H1 (cell line): Measurements from ENCODE around the gene CNTN5. TPM values are rescaled to one million over a fixed set of nuclear protein-coding genes. Genes with fewer than 3 reads are reported as not detected.
A peak's percentile ranks its signal among the peaks of the same experiment; 100 is the strongest.

Experiments used
- CBX5 ChIP-seq: fragments of 300-800, 300-1000 bp; sonication (generic); IDR thresholded peaks from 2 replicates; pipeline ENCODE4 v1.7.1; 2016; ENCODE audit warnings: antibody characterized with exemption, low read length, low read depth
- RAD21 ChIP-seq, 2 experiments: IDR thresholded peaks in 1 of 2; conservative IDR thresholded peaks in 1 of 2; 2 replicates each; pipeline ENCODE4 v1.6.1; 2011; ENCODE audit warnings: low read depth in 2 of 2, low read length in 2 of 2, improper control_type of control experiment in 1 of 2, inconsistent platforms in 1 of 2, mild to moderate bottlenecking in 1 of 2, moderate library complexity in 1 of 2
- TEAD4 ChIP-seq: IDR thresholded peaks from 2 replicates; pipeline ENCODE4 v1.6.1; 2012; ENCODE audit warnings: low read depth, low read length, inconsistent platforms, mixed read lengths
- polyA plus RNA-seq, 7 experiments: library from polyadenylated mRNA; depleted of rRNA in 3 of 7; stranded (reverse) in 5 of 7; unstranded in 2 of 7; fragments of >200 nt in 5 of 7; fragments of 200-250 nt in 2 of 7; gene quantifications; 1 replicate in 5 of 7; 2 replicates in 1 of 7; 4 replicates in 1 of 7; pipeline versions ENCODE4 v1.2.1 to v1.2.3, GENCODE V29; 2011 to 2013; ENCODE audit warnings: missing spikeins in 2 of 7, mixed read lengths in 2 of 7
- total RNA-seq: library from RNA; stranded (reverse); fragmentation: NEBNext Ultra II Directional; extraction: Animal tissue kit (Norgen Biotek cat#: 25700); gene quantifications from 2 replicates; pipeline ENCODE4 v1.2.1, GENCODE V29; 2021

Gene CNTN5
- total and polyA plus RNA-seq, 2 of the 8 experiments (the other 6 are each of a cell fraction or from before 2014, with no cell fraction given), result not detected

GRCh38 chr11:99739464-99740089 lies 718.8 kb downstream of the CNTN5 start (continued):
- TF ChIP-seq TEAD4, result no peak; the same call in 1 of the 2 replicates
- TF ChIP-seq CBX5, result no peak
- peak; percentile 83 to 84 for TF ChIP-seq RAD21 (IDR thresholded peaks at IDR 0.05 in 1 of 2, conservative IDR thresholded peaks at IDR 0.05 in 1 of 2; ENCODE audit: low read depth in 2 of 2, low read length in 2 of 2)
